Middle frontal gyrus (tissue), 1 donor: Measurements from ENCODE around the gene GIMAP2.
"Not testable (repeated sequence)": the region's sequence is repeated elsewhere in the genome, so short reads cannot be mapped to it uniquely, and the experiment has no call there.

Source experiments
- DNase-seq: peaks from one replicate; pipeline ENCODE4 v3.0.0-alpha.2; 2015; ENCODE audit warnings: low spot score; ENCODE audit errors: extremely low spot score

Gene GIMAP2

DNA sequence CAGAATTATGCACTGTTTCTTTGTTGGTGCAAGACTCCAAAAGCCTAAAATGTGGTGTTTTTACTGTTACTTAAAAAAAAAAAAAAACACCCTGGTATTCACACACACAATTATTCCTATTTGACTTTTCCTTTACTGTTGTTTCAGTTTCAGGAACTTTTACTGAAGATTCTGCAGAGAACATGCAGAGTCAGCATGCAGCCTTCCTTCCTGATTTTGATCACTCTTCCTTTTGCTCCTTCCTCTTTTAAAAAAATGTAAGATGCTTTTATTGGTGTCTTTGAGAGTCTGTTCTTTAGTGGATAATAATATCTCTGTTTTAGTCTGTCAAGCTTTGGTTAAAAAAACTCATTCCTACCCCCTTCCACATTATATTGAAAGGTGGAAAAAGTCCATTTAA is 9.2 kb upstream of the GIMAP2 start:
- not testable (repeated sequence) for DNase-seq

- not testable (repeated sequence) for DNase-seq
Measured at GRCh38 chr7:150676854-150677253, 8.7 kb upstream of the GIMAP2 start.

DNA sequence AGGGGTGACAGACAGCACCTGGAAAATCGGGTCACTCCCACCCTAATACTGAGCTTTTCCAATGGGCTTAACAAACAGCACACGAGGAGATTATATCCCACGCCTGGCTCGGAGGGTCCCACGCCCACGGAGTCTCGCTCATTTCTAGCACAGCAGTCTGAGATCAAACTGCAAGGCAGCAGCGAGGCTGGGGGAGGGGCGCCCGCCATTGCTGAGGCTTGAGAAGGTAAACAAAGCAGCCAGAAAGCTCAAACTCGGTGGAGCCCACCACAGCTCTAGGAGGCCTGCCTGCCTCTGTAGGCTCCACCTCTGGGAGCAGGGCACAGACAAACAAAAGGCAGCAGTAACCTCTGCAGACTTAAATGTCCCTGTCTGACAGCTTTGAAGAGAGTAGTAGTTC is 6.9 kb upstream of the GIMAP2 start:
- not testable (repeated sequence) for DNase-seq

GRCh38 chr7:150680364-150680763 is 5.1 kb upstream of the GIMAP2 start:
- DNase-seq, result not testable (repeated sequence)

DNA sequence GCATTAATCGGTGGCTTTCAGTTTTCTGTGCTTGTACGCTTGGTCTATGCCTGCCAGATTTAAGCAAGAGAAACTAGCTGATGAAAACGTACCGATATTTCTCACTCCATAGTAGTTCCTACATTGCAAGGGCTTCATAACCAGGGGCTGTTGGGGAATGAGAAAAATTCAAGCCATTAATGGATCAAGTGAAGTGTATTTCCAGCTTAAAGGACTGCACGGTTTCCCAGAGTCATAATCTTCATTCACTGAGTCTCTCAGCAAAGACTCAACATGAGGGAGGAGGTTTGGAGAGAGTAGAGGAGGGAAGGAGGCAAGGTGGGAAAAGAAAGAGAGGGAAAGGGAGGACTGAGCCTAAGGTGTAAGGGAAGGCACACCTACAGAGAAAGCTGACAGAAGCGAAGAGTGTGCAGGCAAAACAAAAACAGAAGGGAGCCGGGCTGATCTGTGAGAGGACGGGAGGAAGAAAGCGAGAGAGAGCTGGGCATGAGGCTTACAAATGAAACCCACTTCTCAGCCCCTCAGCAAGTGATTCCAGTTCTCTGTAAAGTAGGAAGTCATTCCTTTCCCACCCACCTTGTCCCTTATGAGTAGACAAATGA is 625 bp downstream of the GIMAP2 start:
- no peak for DNase-seq

DNA sequence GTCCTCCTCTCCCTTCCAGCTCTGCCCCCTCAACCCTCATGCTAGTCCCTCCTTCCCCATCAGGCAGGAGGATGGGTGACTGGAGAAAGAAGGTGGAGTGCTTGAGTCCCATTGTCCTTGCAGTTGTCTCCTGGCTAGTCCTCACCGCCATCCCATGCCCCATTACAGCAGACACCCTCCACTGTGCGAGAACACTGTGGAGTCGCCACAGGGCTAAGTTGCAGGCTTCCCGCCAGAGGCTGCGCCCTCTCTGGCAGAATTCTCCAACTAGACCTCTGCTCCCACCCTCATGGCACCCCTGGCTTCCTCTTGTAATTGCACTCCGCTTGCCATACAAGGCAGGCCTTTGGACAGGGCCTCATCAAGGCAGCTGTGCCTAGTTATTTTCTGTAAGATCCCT is 3.1 kb downstream of the GIMAP2 start:
- no peak for DNase-seq

DNA sequence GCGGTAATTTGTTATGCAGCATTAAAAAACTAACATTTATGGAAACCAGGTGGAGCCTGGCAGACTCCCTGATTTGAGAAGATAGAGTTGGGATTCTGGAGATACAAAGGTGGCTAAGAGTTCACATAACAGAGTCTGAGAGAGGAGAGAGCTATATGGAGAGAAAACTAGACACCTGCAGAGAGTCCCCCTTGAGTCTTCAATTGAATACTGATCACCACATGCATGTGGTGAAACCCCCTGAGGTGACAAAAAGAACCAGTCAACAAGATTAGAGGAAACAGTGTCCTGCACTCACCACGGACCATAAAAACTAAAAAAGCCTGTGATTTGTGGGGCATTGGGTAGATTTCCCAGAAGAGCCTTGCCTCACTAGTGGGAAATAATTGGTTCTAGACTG is 10.1 kb downstream of the GIMAP2 start:
- no peak for DNase-seq

DNA sequence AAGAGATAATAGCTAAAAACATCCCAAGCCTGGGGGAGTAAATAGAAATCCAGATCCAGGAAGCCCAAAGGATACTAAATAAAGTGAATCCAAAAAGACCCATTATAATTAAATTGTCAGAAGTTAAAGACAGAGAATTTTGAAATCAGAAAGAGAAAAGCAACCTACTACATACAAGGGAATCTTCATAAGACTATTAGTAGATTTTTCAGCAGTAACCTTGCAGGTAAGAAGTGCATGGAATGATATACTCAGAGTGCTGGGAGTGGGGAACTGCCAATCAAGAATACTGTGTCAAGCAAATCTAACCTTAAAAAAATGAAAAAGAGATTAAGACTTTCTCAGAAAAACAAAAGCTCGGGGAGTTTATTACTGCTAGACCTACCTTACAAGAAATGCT is 17.7 kb downstream of the GIMAP2 start:
- DNase-seq, result no peak

- DNase-seq, result no peak
Measured at GRCh38 chr7:150715293-150715692, 29.8 kb downstream of the GIMAP2 start.

DNA sequence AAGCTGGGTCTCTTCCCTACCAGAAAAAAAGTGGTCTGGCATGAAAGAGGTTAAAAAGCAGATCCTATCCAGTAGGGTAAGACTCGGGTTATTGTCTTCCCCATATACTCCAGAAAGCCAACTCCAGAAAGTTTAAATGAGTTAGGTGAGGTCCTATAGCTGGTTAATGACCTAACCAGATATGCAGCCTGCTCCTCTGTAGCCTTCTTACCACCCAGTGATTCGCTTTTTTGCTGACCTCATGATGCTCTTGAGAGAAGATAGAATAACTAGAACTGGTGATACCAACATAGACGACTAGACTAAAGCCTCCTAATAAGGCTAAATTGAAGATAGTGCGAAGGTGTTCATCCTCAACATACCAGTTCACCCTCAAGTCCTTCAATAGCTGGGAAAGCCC is 30.2 kb downstream of the GIMAP2 start:
- DNase-seq, result no peak

DNA sequence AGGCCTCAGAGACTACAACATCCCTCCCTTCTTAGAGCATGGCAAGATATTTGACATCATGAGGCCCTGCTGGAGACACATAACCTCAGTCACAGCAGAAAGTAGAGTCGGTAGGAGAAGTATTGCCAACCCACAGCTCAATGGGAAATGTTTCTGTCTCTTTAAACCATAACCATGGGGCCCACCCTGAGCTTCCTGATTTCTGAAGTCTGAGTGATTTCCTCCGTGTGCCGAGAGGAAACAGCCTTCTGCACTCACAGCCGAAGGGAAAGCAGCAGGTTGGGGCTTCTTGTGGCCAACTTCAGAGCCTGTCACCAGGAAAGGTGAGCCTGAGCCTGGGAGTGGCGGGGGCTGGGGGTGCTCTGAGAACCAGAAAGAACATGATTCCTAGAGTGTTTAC is 30.9 kb downstream of the GIMAP2 start, which contains the start of gene GIMAP1:
TSS of gene GIMAP1 (plus strand) at position 246 of the 400 bp plus-strand sequence. CDS start 2,435 bp downstream, outside the sequence.
- DNase-seq, result no peak

DNA sequence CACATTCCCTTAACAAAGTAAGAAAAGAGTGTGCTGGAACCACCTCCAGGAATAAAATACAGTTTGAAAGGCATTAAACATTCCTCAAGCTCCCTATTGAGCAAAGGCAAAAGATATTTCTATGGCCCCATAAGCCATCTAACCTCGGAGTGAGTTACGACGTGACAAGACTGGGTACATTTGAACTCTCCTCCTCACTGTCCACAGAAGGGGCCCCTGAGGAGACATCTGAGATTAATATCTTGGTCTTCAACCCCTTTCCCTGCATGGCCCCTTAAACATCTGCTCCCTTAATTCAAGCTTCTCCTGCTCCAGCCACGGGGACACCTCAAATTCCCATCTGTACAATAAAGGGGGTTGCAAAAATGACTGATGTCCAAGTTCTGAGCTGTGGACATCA is 31.4 kb downstream of the GIMAP2 start:
- DNase-seq, result no peak

DNA sequence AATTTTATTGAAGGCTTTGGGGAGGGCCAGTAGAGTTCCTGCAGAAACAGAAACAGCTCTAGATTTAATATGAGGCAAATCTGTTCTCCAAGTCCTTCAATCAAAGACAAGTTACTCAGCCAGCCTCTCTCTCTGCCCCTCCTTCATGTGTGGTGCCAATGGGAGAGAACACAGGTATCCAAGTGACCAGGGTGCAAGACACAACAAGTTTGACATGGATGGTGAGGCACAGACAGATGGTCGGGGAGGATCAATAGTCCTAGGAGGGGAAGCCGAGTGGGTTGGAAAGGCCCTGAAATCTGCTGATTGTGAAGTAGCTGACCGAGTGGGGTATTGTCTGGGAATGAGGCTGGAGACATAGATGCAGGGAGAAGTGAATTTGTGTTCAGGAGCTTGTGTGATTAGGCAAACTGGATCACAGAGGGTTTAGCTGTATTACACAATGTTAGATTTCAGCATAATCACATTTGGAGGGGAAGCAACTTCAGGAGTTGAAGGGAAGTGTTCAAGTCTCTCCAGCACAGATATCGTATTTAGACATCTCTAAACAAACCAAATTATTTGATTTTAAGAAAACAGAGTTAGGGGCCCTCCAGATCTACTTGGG is 32.4 kb downstream of the GIMAP2 start:
- DNase-seq, result no peak

- no peak for DNase-seq
Measured at GRCh38 chr7:150719436-150719835, 33.9 kb downstream of the GIMAP2 start.

DNA sequence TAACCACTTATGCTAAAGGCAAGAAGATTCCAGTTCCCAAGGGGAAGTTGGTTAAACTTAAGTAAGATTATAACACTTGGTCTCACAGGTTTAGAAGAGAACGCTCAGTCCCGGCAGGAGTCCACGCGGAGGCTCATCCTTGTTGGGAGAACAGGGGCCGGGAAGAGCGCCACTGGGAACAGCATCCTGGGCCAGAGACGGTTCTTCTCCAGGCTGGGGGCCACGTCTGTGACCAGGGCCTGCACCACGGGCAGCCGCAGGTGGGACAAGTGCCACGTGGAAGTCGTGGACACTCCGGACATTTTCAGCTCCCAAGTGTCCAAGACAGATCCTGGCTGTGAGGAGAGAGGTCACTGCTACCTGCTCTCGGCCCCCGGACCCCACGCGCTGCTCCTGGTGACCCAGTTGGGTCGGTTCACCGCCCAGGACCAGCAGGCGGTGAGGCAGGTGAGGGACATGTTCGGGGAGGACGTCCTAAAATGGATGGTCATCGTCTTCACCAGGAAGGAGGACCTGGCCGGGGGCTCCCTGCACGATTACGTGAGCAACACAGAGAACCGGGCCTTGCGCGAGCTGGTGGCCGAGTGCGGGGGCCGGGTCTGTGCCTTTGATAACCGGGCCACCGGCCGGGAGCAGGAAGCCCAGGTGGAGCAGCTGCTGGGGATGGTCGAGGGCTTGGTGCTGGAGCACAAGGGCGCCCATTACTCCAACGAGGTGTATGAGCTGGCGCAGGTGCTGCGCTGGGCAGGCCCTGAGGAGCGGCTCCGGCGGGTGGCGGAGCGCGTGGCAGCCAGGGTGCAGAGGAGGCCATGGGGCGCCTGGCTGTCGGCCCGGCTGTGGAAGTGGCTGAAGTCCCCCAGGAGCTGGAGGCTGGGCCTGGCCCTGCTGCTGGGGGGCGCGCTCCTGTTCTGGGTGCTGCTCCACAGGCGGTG is 34.7 kb downstream of the GIMAP2 start:
- no peak for DNase-seq

DNA sequence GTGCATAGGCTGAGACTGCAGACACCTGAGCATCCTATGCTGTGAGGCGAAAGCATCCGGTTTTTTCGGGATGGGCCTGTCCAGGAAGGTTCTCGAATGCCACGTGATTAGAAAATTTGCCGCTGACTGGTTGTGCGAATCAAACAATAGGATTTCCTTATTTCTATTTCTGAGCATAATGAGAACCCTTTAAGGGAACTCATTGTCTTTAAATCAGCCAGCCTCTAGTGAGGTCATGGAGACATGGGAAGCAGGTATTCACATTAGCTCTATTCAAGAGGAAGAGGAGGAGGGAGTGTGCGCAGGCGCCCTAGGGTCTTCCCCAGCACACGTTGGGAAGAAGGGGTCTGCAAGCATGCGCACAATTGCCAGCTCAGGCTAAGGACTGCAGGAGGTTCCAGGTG is 36.5 kb downstream of the GIMAP2 start:
- no peak for DNase-seq

DNA sequence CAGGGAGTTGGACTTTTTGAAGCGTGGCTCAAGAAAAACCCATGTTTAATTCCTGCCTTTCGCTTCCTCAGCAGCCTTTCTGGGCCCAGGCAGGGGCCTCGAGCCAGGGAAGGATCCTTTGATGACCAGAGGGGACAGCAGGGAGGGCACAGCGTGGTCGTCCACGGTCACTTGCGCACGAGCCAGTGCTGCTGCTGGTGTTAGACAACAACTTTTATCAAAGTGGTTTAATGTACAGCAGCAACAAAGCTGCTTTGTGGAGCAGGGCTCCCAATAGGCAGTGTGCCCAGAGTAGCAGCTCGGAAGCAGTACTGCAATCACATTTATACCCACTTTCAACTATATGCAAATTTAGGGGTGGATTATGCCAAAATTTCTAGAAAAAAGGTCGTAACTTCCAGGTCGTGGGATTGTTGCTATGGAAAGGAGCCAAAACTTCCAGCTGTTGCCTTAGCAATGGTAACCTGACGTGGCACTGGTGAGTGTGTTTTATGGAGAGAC is 37.0 kb downstream of the GIMAP2 start:
- DNase-seq, result no peak

GRCh38 chr7:150723467-150723866 is 38.0 kb downstream of the GIMAP2 start:
- no peak for DNase-seq

GRCh38 chr7:150727381-150727780 is 41.9 kb downstream of the GIMAP2 start:
- no peak for DNase-seq

- DNase-seq, result no peak
Measured at GRCh38 chr7:150728011-150728410, 42.5 kb downstream of the GIMAP2 start.

- no peak for DNase-seq
Measured at GRCh38 chr7:150728609-150729008, 43.1 kb downstream of the GIMAP2 start.

DNA sequence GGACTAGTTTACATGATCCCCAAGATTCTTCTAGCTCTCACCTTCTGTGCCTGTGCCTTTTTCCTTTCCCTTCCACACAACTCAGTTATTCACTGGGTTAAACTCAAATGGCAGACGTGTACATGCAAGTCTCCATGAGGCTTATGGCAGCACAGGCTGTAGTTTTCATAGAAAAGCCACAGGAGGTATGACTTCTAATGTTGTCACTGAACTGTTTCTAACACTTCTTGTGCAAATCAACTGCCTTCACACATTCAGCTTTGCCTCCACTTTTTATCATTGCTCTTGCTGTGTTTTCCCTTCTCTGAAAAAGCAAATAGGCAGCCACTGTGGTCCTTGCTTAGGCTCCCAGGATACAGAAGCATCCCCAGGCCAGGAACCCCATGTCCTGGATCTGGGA is 46.4 kb downstream of the GIMAP2 start:
- DNase-seq, result no peak
